Stimulated activated CD4-positive, alpha-beta T cell treated with anti-CD3 and anti-CD28 coated beads, Interleukin-4, amount 100 ng/mL, for 48 hours (primary cell): Measurements from ENCODE around the gene CT47A7.
"Not testable (repeated sequence)": the region's sequence is repeated elsewhere in the genome, so short reads cannot be mapped to it uniquely, and the experiment has no call there.

Experiments
- DNase-seq, 2 donors: peaks; one replicate each; pipeline ENCODE4 v3.0.0-alpha.2; 2020; ENCODE audit warnings: low read depth in 2 of 2

The CT47A7 gene

DNA sequence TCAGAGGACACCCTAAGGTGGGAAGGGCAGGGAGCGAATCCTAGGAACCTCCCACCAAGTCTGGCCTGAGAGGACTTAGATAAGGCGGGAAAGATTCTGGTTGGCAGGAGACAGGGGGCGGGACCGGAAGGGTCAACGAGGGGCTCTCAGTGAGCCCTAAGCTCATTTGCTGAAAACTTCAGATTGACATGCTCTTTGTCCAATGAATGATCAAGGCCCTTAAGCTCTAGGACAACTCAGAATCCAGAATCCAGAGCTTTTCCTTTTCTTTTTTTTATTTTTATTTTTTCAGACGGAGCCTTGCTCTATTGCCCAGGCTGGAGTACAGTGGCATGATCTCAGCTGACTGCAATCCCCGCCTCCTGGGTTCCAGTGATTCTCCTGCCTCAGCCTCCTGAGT, at the start of gene CT47A7:
Gene CT47A7 (minus strand): TSS at position 101 of the 400 bp plus-strand sequence. CDS start 255 bp downstream, outside the sequence.
- not testable (repeated sequence) for DNase-seq

GRCh38 chrX:121000589-121000988, 44.2 kb upstream of the CT47A7 start:
- DNase-seq, result no peak

DNA sequence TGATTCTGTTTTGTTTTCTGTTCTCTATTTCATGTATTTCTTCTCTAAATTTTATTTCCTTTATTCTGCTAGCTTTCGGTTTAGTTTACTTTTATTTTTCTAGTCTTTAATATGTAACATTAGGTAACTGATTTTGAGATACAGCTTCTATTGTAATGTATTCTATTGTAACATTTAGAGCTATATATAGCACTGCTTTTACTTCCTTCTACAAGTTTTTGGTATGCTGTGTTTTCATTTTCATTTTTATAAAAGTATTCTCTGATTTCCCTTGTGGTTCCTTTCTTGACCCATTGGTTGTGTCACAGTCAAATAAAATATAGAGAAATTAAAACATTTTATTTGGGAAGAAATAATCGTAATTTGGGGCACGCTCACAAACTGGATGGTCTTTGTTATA, 43.0 kb upstream of the CT47A7 start:
- no peak for DNase-seq

DNA sequence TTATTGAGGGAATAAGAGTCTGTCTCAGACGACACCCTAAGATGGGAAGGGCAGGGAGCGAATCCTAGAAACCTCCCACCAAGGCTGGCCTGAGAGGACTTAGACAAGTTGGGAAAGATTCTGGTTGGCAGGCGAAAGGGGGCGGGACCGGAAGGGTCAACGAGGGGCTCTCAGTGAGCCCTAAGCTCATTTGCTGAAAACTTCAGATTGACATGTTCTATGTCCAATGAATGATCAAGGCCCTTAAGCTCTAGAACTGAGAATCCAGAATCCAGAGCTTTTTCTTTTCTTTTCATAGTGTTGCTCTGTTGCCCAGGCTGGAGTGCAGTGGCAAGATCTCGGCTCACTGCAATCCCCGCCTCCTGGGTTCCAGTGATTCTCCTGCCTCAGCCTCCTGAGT, 29.3 kb upstream of the CT47A7 start, which contains the start of gene CT47A1:
Gene CT47A1 (minus strand): TSS at position 101 of the 400 bp plus-strand sequence. CDS start 231 bp downstream, outside the sequence.
- not testable (repeated sequence) for DNase-seq
